ENCODE data around the gene ATXN2L.
"Not testable (repeated sequence)": the region's sequence is repeated elsewhere in the genome, so short reads cannot be mapped to it uniquely, and the experiment has no call there.

The ATXN2L gene

GRCh38 chr16:28875134-28876018, 52.6 kb downstream of the ATXN2L start:
- no peak for DNase-seq

- DNase-seq: no peak
These were observed 53.3 kb downstream of the ATXN2L start for GRCh38 chr16:28876019-28876659.

- no peak for DNase-seq
These were observed 54.3 kb downstream of the ATXN2L start for GRCh38 chr16:28876973-28877654.

GRCh38 chr16:28877655-28878000, 54.8 kb downstream of the ATXN2L start:
- DNase-seq: no peak

GRCh38 chr16:28878083-28878926, 55.5 kb downstream of the ATXN2L start, which contains the start of gene ATP2A1:
ATP2A1 (plus strand) TSS chr16:28878488; CDS start chr16:28878672, 184 bp downstream.
- no peak for DNase-seq

- no peak for DNase-seq
These were observed 56.6 kb downstream of the ATXN2L start for GRCh38 chr16:28879261-28879840.

- DNase-seq: peak; percentile 43 to 60
These were observed 57.2 kb downstream of the ATXN2L start for GRCh38 chr16:28879841-28880588.

- DNase-seq: no peak
These were observed 57.8 kb downstream of the ATXN2L start for GRCh38 chr16:28880589-28880915.

- no peak for DNase-seq
These were observed 58.2 kb downstream of the ATXN2L start for GRCh38 chr16:28880955-28881354.

- not testable (repeated sequence) for DNase-seq
These were observed 58.8 kb downstream of the ATXN2L start for GRCh38 chr16:28881565-28881964.

GRCh38 chr16:28882551-28883160, 59.9 kb downstream of the ATXN2L start:
- no peak for DNase-seq

- no peak for DNase-seq
These were observed 60.6 kb downstream of the ATXN2L start for GRCh38 chr16:28883221-28883996.

GRCh38 chr16:28884045-28884444, 61.2 kb downstream of the ATXN2L start:
- DNase-seq: no peak
